Measurements from ENCODE around the gene PSMD13. TPM values are rescaled to one million over a fixed set of nuclear protein-coding genes. Genes with fewer than 3 reads are reported as not detected.
"Not testable (repeated sequence)": the region's sequence is repeated elsewhere in the genome, so short reads cannot be mapped to it uniquely, and the experiment has no call there.

The PSMD13 gene
- total RNA-seq, 1 donor from 2014 or later = 104 TPM

- H3K27me3 ChIP-seq (ENCODE audit: control insufficient read depth in 3 of 3, insufficient read depth in 3 of 3, low read length in 3 of 3) = peaks cover 0 to 10% (median 0%) of the 10 kb centered on the region in 3 donors
- no peak overlapping the region for H3K4me3 ChIP-seq (ENCODE audit: low read length in 3 of 3)
- H3K9ac ChIP-seq (ENCODE audit: low read depth in 1 of 3, low read length in 3 of 3) = peak overlapping the region in 1 of 3 donors; percentile 11
- peaks cover 24 to 29% (median 24%) of the 10 kb centered on the region in 3 donors for H3K36me3 ChIP-seq (ENCODE audit: control insufficient read depth in 3 of 3, insufficient read depth in 3 of 3, low read length in 3 of 3)
- H3K4me1 ChIP-seq (ENCODE audit: control insufficient read depth in 3 of 3, insufficient read depth in 3 of 3, low read length in 3 of 3) = no peaks in the 10 kb centered on the region
- no peaks in the 10 kb centered on the region for H3K9me3 ChIP-seq (ENCODE audit: control insufficient read depth in 3 of 3, low read length in 3 of 3)
- no peak overlapping the region for H3K27ac ChIP-seq (ENCODE audit: low read depth, low read length)
These were observed 19.0 kb downstream of the PSMD13 start for GRCh38 chr11:255816-256215.

GRCh38 chr11:256952-257737 is 20.4 kb downstream of the PSMD13 start:
- no peak overlapping the region for H3K27ac ChIP-seq (ENCODE audit: low read depth, low read length)
- H3K9me3 ChIP-seq (ENCODE audit: control insufficient read depth in 3 of 3, low read length in 3 of 3) = no peaks in the 10 kb centered on the region
- H3K27me3 ChIP-seq (ENCODE audit: control insufficient read depth in 3 of 3, insufficient read depth in 3 of 3, low read length in 3 of 3) = peaks cover 0 to 10% (median 0%) of the 10 kb centered on the region in 3 donors
- H3K4me3 ChIP-seq (ENCODE audit: low read length in 3 of 3) = no peak overlapping the region
- H3K36me3 ChIP-seq (ENCODE audit: control insufficient read depth in 3 of 3, insufficient read depth in 3 of 3, low read length in 3 of 3) = peaks cover 12 to 16% (median 13%) of the 10 kb centered on the region in 3 donors
- H3K4me1 ChIP-seq (ENCODE audit: control insufficient read depth in 3 of 3, insufficient read depth in 3 of 3, low read length in 3 of 3) = no peaks in the 10 kb centered on the region
- H3K9ac ChIP-seq (ENCODE audit: low read depth in 1 of 3, low read length in 3 of 3) = no peak overlapping the region

- Histone ChIP-seq H3K27me3 (ENCODE audit: control insufficient read depth in 3 of 3, insufficient read depth in 3 of 3, low read length in 3 of 3) (peaks cover 0 to 10% (median 0%) of the 10 kb centered on the region in 3 donors), H3K4me1 (ENCODE audit: control insufficient read depth in 3 of 3, insufficient read depth in 3 of 3, low read length in 3 of 3) (no peaks in the 10 kb centered on the region), H3K27ac (ENCODE audit: low read depth, low read length) (no peak overlapping the region), H3K4me3 (ENCODE audit: low read length in 3 of 3) (no peak overlapping the region), H3K9me3 (ENCODE audit: control insufficient read depth in 3 of 3, low read length in 3 of 3) (no peaks in the 10 kb centered on the region), H3K36me3 (ENCODE audit: control insufficient read depth in 3 of 3, insufficient read depth in 3 of 3, low read length in 3 of 3) (peaks cover 5 to 9% (median 5%) of the 10 kb centered on the region in 3 donors), H3K9ac (ENCODE audit: low read depth in 1 of 3, low read length in 3 of 3) (no peak overlapping the region)
These were observed 21.2 kb downstream of the PSMD13 start for GRCh38 chr11:257766-258493.

DNA sequence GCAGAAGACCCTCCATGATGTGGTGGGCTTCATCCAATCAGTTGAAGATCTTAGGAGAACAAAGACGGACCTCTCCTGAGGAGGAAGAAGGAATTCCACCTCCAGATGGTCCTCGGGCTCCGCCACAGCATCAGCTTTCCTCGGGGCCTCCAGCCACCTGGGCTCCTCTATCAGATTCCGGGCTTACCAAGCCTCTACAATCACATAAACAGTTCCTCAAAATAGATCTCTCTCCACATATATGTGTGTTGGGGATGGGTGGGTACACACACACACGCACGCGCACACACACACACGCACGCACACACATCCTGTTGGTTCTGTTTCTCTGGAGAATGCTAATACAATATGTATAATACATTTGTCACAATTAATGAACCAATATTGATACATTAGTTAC is 22.6 kb downstream of the PSMD13 start:
- Histone ChIP-seq H3K27ac (ENCODE audit: low read depth, low read length) (no peak overlapping the region), H3K4me3 (ENCODE audit: low read length in 3 of 3) (no peak overlapping the region), H3K9ac (ENCODE audit: low read depth in 1 of 3, low read length in 3 of 3) (no peak overlapping the region), H3K36me3 (ENCODE audit: control insufficient read depth in 3 of 3, insufficient read depth in 3 of 3, low read length in 3 of 3) (no peaks in the 10 kb centered on the region), H3K27me3 (ENCODE audit: control insufficient read depth in 3 of 3, insufficient read depth in 3 of 3, low read length in 3 of 3) (peaks cover 0 to 10% (median 0%) of the 10 kb centered on the region in 3 donors), H3K9me3 (ENCODE audit: control insufficient read depth in 3 of 3, low read length in 3 of 3) (no peaks in the 10 kb centered on the region), H3K4me1 (ENCODE audit: control insufficient read depth in 3 of 3, insufficient read depth in 3 of 3, low read length in 3 of 3) (no peaks in the 10 kb centered on the region)

- H3K27me3 ChIP-seq (ENCODE audit: control insufficient read depth in 3 of 3, insufficient read depth in 3 of 3, low read length in 3 of 3) = peaks cover 0 to 10% (median 0%) of the 10 kb centered on the region in 3 donors
- H3K9ac ChIP-seq (ENCODE audit: low read depth in 1 of 3, low read length in 3 of 3) = no peak overlapping the region
- no peak overlapping the region for H3K4me3 ChIP-seq (ENCODE audit: low read length in 3 of 3)
- H3K36me3 ChIP-seq (ENCODE audit: control insufficient read depth in 3 of 3, insufficient read depth in 3 of 3, low read length in 3 of 3) = no peaks in the 10 kb centered on the region
- no peak overlapping the region for H3K27ac ChIP-seq (ENCODE audit: low read depth, low read length)
- no peaks in the 10 kb centered on the region for H3K4me1 ChIP-seq (ENCODE audit: control insufficient read depth in 3 of 3, insufficient read depth in 3 of 3, low read length in 3 of 3)
- H3K9me3 ChIP-seq (ENCODE audit: control insufficient read depth in 3 of 3, low read length in 3 of 3) = no peaks in the 10 kb centered on the region
These were observed 24.8 kb downstream of the PSMD13 start for GRCh38 chr11:261624-262023.

GRCh38 chr11:266676-267439 is 30.1 kb downstream of the PSMD13 start:
- Histone ChIP-seq H3K9me3 (ENCODE audit: control insufficient read depth in 3 of 3, low read length in 3 of 3) (no peaks in the 10 kb centered on the region), H3K4me3 (ENCODE audit: low read length in 3 of 3) (no peak overlapping the region), H3K36me3 (ENCODE audit: control insufficient read depth in 3 of 3, insufficient read depth in 3 of 3, low read length in 3 of 3) (no peaks in the 10 kb centered on the region), H3K9ac (ENCODE audit: low read depth in 1 of 3, low read length in 3 of 3) (no peak overlapping the region), H3K27ac (ENCODE audit: low read depth, low read length) (no peak overlapping the region), H3K27me3 (ENCODE audit: control insufficient read depth in 3 of 3, insufficient read depth in 3 of 3, low read length in 3 of 3) (peaks cover 9 to 27% (median 13%) of the 10 kb centered on the region in 3 donors), H3K4me1 (ENCODE audit: control insufficient read depth in 3 of 3, insufficient read depth in 3 of 3, low read length in 3 of 3) (peaks cover 0 to 6% (median 0%) of the 10 kb centered on the region in 3 donors)

DNA sequence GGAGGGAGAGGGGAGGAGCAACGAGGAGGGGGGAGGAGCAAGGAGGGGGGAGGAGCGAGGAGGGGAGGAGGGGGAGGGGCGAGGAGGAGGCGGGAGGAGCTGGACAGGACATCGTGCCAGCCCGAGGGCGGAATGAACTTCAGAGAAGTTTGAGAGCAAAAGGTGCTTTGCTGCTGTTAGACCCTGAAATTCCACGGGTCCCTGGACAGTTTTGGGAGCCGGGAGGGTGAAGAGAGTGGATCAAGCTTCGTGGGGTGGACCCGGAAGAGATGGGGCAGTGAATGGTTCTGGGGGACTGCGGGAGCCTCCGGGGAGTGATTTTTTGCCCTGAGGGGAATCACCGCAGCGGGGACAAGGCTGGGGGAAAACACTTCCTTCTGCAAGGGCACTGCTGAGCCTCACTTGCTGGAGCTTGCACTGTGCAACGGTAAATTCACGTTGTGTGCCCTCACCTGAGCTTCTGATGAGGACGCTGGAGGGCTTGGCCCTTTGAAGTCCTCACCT is 30.8 kb downstream of the PSMD13 start:
- Histone ChIP-seq H3K36me3 (ENCODE audit: control insufficient read depth in 3 of 3, insufficient read depth in 3 of 3, low read length in 3 of 3) (no peaks in the 10 kb centered on the region), H3K4me3 (ENCODE audit: low read length in 3 of 3) (peak overlapping the region in 1 of 3 donors; percentile 45), H3K27me3 (ENCODE audit: control insufficient read depth in 3 of 3, insufficient read depth in 3 of 3, low read length in 3 of 3) (peaks cover 11 to 34% (median 17%) of the 10 kb centered on the region in 3 donors), H3K27ac (ENCODE audit: low read depth, low read length) (peak overlapping the region; percentile 58), H3K4me1 (ENCODE audit: control insufficient read depth in 3 of 3, insufficient read depth in 3 of 3, low read length in 3 of 3) (peaks cover 0 to 6% (median 0%) of the 10 kb centered on the region in 3 donors), H3K9ac (ENCODE audit: low read depth in 1 of 3, low read length in 3 of 3) (peak overlapping the region in 1 of 3 donors; percentile 25), H3K9me3 (ENCODE audit: control insufficient read depth in 3 of 3, low read length in 3 of 3) (no peaks in the 10 kb centered on the region)

DNA sequence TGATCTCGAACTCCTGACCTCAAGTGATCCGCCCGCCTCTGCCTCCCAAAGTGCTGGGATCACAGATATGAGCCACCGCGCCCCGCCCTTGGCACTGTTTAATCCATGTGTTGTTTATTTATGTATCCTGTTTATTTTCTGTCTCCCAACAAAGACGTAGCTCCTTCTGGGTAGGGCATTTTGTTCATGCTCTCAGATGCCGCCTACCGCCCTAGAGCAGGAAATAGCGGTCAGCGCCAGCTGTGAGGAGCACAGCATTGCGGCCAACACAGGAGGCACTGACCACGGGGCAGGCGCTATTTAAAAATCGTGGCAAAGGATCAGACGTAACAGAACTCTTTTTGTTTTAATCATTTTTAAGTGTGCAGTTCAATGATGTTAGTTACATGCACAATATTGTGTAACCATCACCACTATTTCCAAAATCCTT is 32.0 kb downstream of the PSMD13 start:
- not testable (repeated sequence) for H3K9me3 ChIP-seq (ENCODE audit: control insufficient read depth in 3 of 3, low read length in 3 of 3); H3K36me3 ChIP-seq (ENCODE audit: control insufficient read depth in 3 of 3, insufficient read depth in 3 of 3, low read length in 3 of 3); H3K4me1 ChIP-seq (ENCODE audit: control insufficient read depth in 3 of 3, insufficient read depth in 3 of 3, low read length in 3 of 3); H3K9ac ChIP-seq (ENCODE audit: low read depth in 1 of 3, low read length in 3 of 3)
- Histone ChIP-seq H3K27me3 (ENCODE audit: control insufficient read depth in 3 of 3, insufficient read depth in 3 of 3, low read length in 3 of 3) (peaks cover 11 to 40% (median 17%) of the 10 kb centered on the region in 3 donors), H3K27ac (ENCODE audit: low read depth, low read length) (peak overlapping the region; percentile 58), H3K4me3 (ENCODE audit: low read length in 3 of 3) (peak overlapping the region in 2 of 3 donors; percentile 8 to 19)

DNA sequence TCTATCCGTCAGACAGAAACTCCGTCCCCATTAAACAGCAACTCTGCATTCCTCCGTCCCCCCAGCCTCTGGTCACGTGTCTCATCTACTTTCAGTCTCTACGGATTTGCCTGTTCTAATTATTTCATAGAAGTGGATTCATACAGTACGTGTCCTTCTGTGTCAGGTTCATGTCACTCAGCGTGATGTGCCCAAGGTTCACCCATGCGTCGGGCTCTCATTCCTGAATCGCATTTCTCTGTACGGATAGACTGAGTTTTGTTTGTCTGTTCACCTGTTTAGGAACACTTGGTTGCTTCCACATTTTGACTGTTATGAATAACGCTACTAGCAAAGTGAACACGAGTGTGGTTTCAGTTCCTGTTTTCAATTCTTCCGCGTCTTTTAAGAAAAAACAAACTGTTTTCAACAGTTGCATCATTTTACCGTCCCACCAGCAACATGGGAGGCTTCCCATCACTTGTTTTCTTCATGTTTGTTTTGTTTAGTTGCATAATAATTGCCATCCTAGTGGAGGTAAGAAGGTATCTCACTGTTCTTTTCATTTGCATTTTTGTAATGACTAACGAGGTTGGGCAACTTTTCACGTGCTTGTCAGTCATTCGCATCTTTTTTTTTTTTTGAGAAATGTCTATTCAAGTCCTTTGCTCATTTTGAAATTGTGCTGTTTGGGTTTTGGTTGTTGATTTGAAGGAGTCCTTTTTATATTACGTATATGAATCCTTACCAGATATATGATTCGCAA is 32.5 kb downstream of the PSMD13 start:
- no peaks in the 10 kb centered on the region for H3K9me3 ChIP-seq (ENCODE audit: control insufficient read depth in 3 of 3, low read length in 3 of 3)
- no peaks in the 10 kb centered on the region for H3K36me3 ChIP-seq (ENCODE audit: control insufficient read depth in 3 of 3, insufficient read depth in 3 of 3, low read length in 3 of 3)
- H3K27ac ChIP-seq (ENCODE audit: low read depth, low read length) = peak overlapping the region; percentile 33
- H3K27me3 ChIP-seq (ENCODE audit: control insufficient read depth in 3 of 3, insufficient read depth in 3 of 3, low read length in 3 of 3) = peaks cover 11 to 40% (median 17%) of the 10 kb centered on the region in 3 donors
- peaks cover 0 to 6% (median 0%) of the 10 kb centered on the region in 3 donors for H3K4me1 ChIP-seq (ENCODE audit: control insufficient read depth in 3 of 3, insufficient read depth in 3 of 3, low read length in 3 of 3)
- no peak overlapping the region for H3K9ac ChIP-seq (ENCODE audit: low read depth in 1 of 3, low read length in 3 of 3)
- peak overlapping the region in 2 of 3 donors; percentile 8 to 19 for H3K4me3 ChIP-seq (ENCODE audit: low read length in 3 of 3)

Measured in skeletal muscle tissue (tissue), 4 donors.